ENCODE data around the gene CCDC177. TPM values are rescaled to one million over a fixed set of nuclear protein-coding genes. Genes with fewer than 3 reads are reported as not detected.

CCDC177 gene
- total RNA-seq, 1 donor from 2014 or later = not detected

Other genes starting within 250 kb of the CCDC177 start
- gene ERH, start 176.6 kb downstream of the CCDC177 start, total RNA-seq = 128 TPM
- gene SLC39A9, start 176.2 kb downstream of the CCDC177 start, total RNA-seq = 49.6 TPM
- 0.47 TPM for gene PLEKHD1, start 90.1 kb downstream of the CCDC177 start, total RNA-seq
- 80.1 TPM for gene SUSD6, start 36.7 kb upstream of the CCDC177 start, total RNA-seq
- gene SRSF5, start 192.3 kb upstream of the CCDC177 start, total RNA-seq = 298 TPM
- gene SLC10A1, start 222.4 kb upstream of the CCDC177 start, total RNA-seq = not detected